CMK (cell line): ENCODE data around the gene ARHGAP32.

Experiments
- DNase-seq: peaks from one replicate; pipeline ENCODE4 v3.0.0-alpha.2; 2010; ENCODE audit warnings: low read depth

ARHGAP32 gene

GRCh38 chr11:129192150-129192549 is at the start of gene ARHGAP32:
ARHGAP32 (minus strand) TSS chr11:129192325; CDS start chr11:129192198, 127 bp downstream.
- DNase-seq: no peak

- DNase-seq: no peak
Observed at GRCh38 chr11:129239207-129239606, 47.1 kb upstream of the ARHGAP32 start.

- no peak for DNase-seq
Observed at GRCh38 chr11:129237880-129238638, 45.9 kb upstream of the ARHGAP32 start.

- no peak for DNase-seq
Observed at GRCh38 chr11:129237456-129237855, 45.3 kb upstream of the ARHGAP32 start.

- no peak for DNase-seq
Observed at GRCh38 chr11:129236850-129237249, 44.7 kb upstream of the ARHGAP32 start.

- DNase-seq: no peak
Observed at GRCh38 chr11:129234978-129235377, 42.9 kb upstream of the ARHGAP32 start.

GRCh38 chr11:129230006-129230405 is 37.9 kb upstream of the ARHGAP32 start:
- no peak for DNase-seq

- no peak for DNase-seq
Observed at GRCh38 chr11:129226207-129226798, 34.2 kb upstream of the ARHGAP32 start.

- DNase-seq: no peak
Observed at GRCh38 chr11:129225190-129225589, 33.1 kb upstream of the ARHGAP32 start.

- no peak for DNase-seq
Observed at GRCh38 chr11:129224538-129224937, 32.4 kb upstream of the ARHGAP32 start.

GRCh38 chr11:129223701-129224149 is 31.6 kb upstream of the ARHGAP32 start:
- DNase-seq: no peak

GRCh38 chr11:129223260-129223659 is 31.1 kb upstream of the ARHGAP32 start:
- DNase-seq: no peak

- no peak for DNase-seq
Observed at GRCh38 chr11:129222158-129222557, 30.0 kb upstream of the ARHGAP32 start.

GRCh38 chr11:129215506-129216245 is 23.6 kb upstream of the ARHGAP32 start:
- no peak for DNase-seq

- no peak for DNase-seq
Observed at GRCh38 chr11:129214710-129215295, 22.7 kb upstream of the ARHGAP32 start.

- DNase-seq: no peak
Observed at GRCh38 chr11:129213261-129213660, 21.1 kb upstream of the ARHGAP32 start.

GRCh38 chr11:129211397-129211796 is 19.3 kb upstream of the ARHGAP32 start:
- no peak for DNase-seq

GRCh38 chr11:129210831-129211181 is 18.7 kb upstream of the ARHGAP32 start:
- DNase-seq: no peak

- DNase-seq: no peak
Observed at GRCh38 chr11:129209891-129210830, 18.0 kb upstream of the ARHGAP32 start.

- no peak for DNase-seq
Observed at GRCh38 chr11:129208863-129209262, 16.7 kb upstream of the ARHGAP32 start.

GRCh38 chr11:129204150-129204838 is 12.2 kb upstream of the ARHGAP32 start:
- DNase-seq: no peak
